WERI-Rb-1 (cell line): ENCODE measurements around the gene SLC39A6.

Experiments
- DNase-seq: peaks from one replicate; pipeline ENCODE4 v3.0.0-alpha.2; 2020
- H3K27ac ChIP-seq: fragments of 250-450 bp; sonication (Bioruptor Pico); 2 replicates; pipeline ENCODE4 v1.5.1; 2020; ENCODE audit warnings: mild to moderate bottlenecking, moderate library complexity
- H3K27me3 ChIP-seq: fragments of 250-450 bp; sonication (Bioruptor Pico); 2 replicates; pipeline ENCODE4 v1.5.1; 2021; ENCODE audit warnings: mild to moderate bottlenecking, low read depth, moderate library complexity; ENCODE audit not compliant: insufficient read depth, severe bottlenecking
- H3K36me3 ChIP-seq: fragments of 250-450 bp; sonication (Bioruptor Pico); 2 replicates; pipeline ENCODE4 v1.5.1; 2020; ENCODE audit warnings: mild to moderate bottlenecking, moderate library complexity
- H3K4me3 ChIP-seq: 2 replicates; pipeline ENCODE4 v1.5.1; 2011; ENCODE audit warnings: low read depth, mild to moderate bottlenecking, control low read depth, low read length
- H3K9me3 ChIP-seq: fragments of 250-450 bp; sonication (Bioruptor Pico); 2 replicates; pipeline ENCODE4 v1.5.1; 2021; ENCODE audit warnings: mild to moderate bottlenecking, moderate library complexity; ENCODE audit not compliant: severe bottlenecking
- CTCF ChIP-seq: IDR thresholded peaks from 2 replicates; pipeline ENCODE4 v1.5.1; 2011; ENCODE audit warnings: low read depth, mild to moderate bottlenecking, control low read depth, inconsistent platforms, low read length

The SLC39A6 gene

GRCh38 chr18:36107477-36107876 lies 21.7 kb downstream of the SLC39A6 start:
- DNase-seq: no peak
- no peak overlapping the region for H3K27ac ChIP-seq
- TF ChIP-seq CTCF: no peak

GRCh38 chr18:36104749-36105148 lies 24.4 kb downstream of the SLC39A6 start:
- H3K36me3 ChIP-seq: peaks cover 3% of the 10 kb centered on the region
- H3K27me3 ChIP-seq: no peaks in the 10 kb centered on the region
- no peak overlapping the region for H3K27ac ChIP-seq
- TF ChIP-seq CTCF: no peak
- no peak for DNase-seq
- peaks cover 5% of the 10 kb centered on the region for H3K9me3 ChIP-seq
- H3K4me3 ChIP-seq: no peak overlapping the region

More at GRCh38 chr18:36107477-36107876, 21.7 kb downstream of the SLC39A6 start:
- Histone ChIP-seq H3K36me3 (peaks cover 20% of the 10 kb centered on the region), H3K4me3 (no peak overlapping the region), H3K9me3 (no peaks in the 10 kb centered on the region), H3K27me3 (no peaks in the 10 kb centered on the region)

- H3K27ac ChIP-seq: no peak overlapping the region
- no peak overlapping the region for H3K4me3 ChIP-seq
- H3K36me3 ChIP-seq: no peaks in the 10 kb centered on the region
- H3K9me3 ChIP-seq: peaks cover 5% of the 10 kb centered on the region
- DNase-seq: no peak
- H3K27me3 ChIP-seq: no peaks in the 10 kb centered on the region
- no peak for TF ChIP-seq CTCF
These were observed 27.2 kb downstream of the SLC39A6 start for GRCh38 chr18:36101943-36102342.

GRCh38 chr18:36099311-36099710 lies 29.8 kb downstream of the SLC39A6 start:
- Histone ChIP-seq H3K9me3 (peaks cover 5% of the 10 kb centered on the region), H3K4me3 (no peak overlapping the region), H3K27me3 (no peaks in the 10 kb centered on the region), H3K27ac (no peak overlapping the region), H3K36me3 (no peaks in the 10 kb centered on the region)
- DNase-seq: no peak
- no peak for TF ChIP-seq CTCF

GRCh38 chr18:36096955-36097354 lies 32.2 kb downstream of the SLC39A6 start:
- Histone ChIP-seq H3K27ac (no peak overlapping the region), H3K27me3 (no peaks in the 10 kb centered on the region), H3K36me3 (no peaks in the 10 kb centered on the region), H3K4me3 (no peak overlapping the region), H3K9me3 (peaks cover 5% of the 10 kb centered on the region)
- TF ChIP-seq CTCF: no peak
- no peak for DNase-seq

- no peak for DNase-seq
These were observed 33.1 kb downstream of the SLC39A6 start for GRCh38 chr18:36095936-36096519.

More at GRCh38 chr18:36095936-36096519, 33.1 kb downstream of the SLC39A6 start:
- Histone ChIP-seq H3K9me3 (no peaks in the 10 kb centered on the region), H3K27me3 (no peaks in the 10 kb centered on the region), H3K4me3 (no peak overlapping the region), H3K27ac (no peak overlapping the region), H3K36me3 (no peaks in the 10 kb centered on the region)
- TF ChIP-seq CTCF: no peak
